NCI-H345 treated with DMSO at 0.1 percent for 48 hours (cell line): ENCODE measurements around the gene CLSTN1.
A peak's percentile ranks its signal among the peaks of the same experiment; 100 is the strongest.

Source experiments
- DNase-seq: peaks from one replicate; lab custom pipeline; 2025; ENCODE audit not compliant: unreplicated experiment; lab: John Stamatoyannopoulos, UW

Gene CLSTN1

GRCh38 chr1:9732123-9732971 is 91.4 kb downstream of the CLSTN1 start:
- DNase-seq: no peak

GRCh38 chr1:9731561-9731960 is 92.2 kb downstream of the CLSTN1 start:
- DNase-seq: no peak

- DNase-seq: no peak
Measured at GRCh38 chr1:9731051-9731537, 92.7 kb downstream of the CLSTN1 start.

- DNase-seq: no peak
Measured at GRCh38 chr1:9730096-9730901, 93.5 kb downstream of the CLSTN1 start.

- no peak for DNase-seq
Measured at GRCh38 chr1:9729523-9729922, 94.2 kb downstream of the CLSTN1 start.

- no peak for DNase-seq
Measured at GRCh38 chr1:9728451-9729295, 95.1 kb downstream of the CLSTN1 start.

- DNase-seq: no peak
Measured at GRCh38 chr1:9726905-9727595, 96.7 kb downstream of the CLSTN1 start.

- no peak for DNase-seq
Measured at GRCh38 chr1:9726406-9726805, 97.4 kb downstream of the CLSTN1 start.

- peak; percentile 3 for DNase-seq
Measured at GRCh38 chr1:9724706-9725476, 98.9 kb downstream of the CLSTN1 start.

- DNase-seq: no peak
Measured at GRCh38 chr1:9723926-9724325, 99.8 kb downstream of the CLSTN1 start.

GRCh38 chr1:9723068-9723805 is 100.5 kb downstream of the CLSTN1 start:
- DNase-seq: no peak

- DNase-seq: no peak
Measured at GRCh38 chr1:9722378-9722749, 101.4 kb downstream of the CLSTN1 start.

GRCh38 chr1:9721606-9722377 is 102.0 kb downstream of the CLSTN1 start:
- no peak for DNase-seq

- DNase-seq: no peak
Measured at GRCh38 chr1:9720785-9721605, 102.8 kb downstream of the CLSTN1 start.

GRCh38 chr1:9719978-9720722 is 103.6 kb downstream of the CLSTN1 start:
- no peak for DNase-seq

- DNase-seq: no peak
Measured at GRCh38 chr1:9718006-9718680, 105.6 kb downstream of the CLSTN1 start.
